Inflammatory macrophage (primary cell): ENCODE measurements around the gene GXYLT2.

Experiments
- DNase-seq, 2 donors: peaks; one replicate each; pipeline ENCODE4 v3.0.0-alpha.2; 2020 to 2022
- total RNA-seq, 18 experiments: gene quantifications; one replicate each; lab custom pipeline; 2026; ENCODE audit warnings: mixed read lengths in 6 of 18, inconsistent platforms in 2 of 18; lab: John Stamatoyannopoulos, UW

GXYLT2 gene, protein sequence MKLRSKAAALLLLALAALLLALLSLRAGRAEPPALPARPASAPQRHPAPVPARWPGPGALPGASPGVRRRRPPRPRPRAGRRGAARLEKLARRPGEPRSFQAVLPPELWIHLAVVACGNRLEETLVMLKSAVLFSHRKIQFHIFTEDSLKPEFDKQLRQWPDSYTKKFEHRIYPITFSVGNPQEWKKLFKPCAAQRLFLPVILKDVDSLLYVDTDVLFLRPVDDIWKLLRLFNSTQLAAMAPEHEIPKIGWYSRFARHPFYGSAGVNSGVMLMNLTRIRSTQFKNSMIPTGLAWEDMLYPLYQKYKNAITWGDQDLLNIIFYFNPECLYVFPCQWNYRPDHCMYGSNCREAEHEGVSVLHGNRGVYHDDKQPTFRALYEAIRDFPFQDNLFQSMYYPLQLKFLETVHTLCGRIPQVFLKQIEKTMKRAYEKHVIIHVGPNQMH
- 0 to 1.3 (median 0.16) reads per million in 18 experiments for total RNA-seq

DNA sequence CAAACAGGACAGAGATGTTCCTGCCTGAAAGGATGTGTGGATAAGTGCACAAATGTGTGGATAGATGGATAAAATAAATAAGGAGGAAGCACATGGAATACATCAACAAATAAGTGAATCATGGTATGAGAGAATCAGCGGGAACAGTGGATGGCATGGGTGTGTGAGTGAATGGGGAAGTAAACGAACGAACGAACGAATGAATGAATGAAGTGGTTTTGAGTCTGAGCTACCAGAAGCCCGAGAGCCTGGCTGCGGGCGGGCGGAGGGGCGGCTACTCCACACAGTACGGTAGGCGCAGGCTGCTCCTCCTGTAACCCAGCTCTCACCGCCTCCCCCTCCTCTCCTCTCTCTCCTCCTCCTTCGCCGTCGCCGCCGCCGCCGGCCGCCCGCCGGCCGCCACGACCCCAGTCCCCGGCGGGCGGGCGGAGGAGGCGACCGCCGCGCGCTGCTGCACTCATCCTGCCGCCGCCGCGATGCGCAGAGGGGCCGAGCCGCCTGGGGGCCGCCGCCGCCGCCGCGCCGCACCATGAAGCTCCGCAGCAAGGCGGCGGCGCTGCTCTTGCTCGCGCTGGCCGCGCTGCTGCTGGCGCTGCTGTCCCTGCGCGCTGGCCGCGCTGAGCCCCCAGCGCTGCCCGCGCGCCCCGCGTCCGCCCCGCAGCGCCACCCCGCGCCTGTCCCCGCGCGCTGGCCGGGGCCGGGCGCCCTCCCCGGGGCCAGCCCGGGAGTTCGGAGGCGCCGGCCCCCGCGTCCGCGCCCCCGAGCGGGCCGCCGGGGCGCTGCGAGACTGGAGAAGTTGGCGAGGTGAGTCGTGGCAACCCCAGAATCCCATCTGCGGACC is at the start of gene GXYLT2:
TSS of gene GXYLT2 (plus strand) at position 342 of the 841 bp plus-strand sequence. CDS start at position 530, 188 bp downstream.
- DNase-seq = peak in 1 of 2 donors; percentile 21

DNA sequence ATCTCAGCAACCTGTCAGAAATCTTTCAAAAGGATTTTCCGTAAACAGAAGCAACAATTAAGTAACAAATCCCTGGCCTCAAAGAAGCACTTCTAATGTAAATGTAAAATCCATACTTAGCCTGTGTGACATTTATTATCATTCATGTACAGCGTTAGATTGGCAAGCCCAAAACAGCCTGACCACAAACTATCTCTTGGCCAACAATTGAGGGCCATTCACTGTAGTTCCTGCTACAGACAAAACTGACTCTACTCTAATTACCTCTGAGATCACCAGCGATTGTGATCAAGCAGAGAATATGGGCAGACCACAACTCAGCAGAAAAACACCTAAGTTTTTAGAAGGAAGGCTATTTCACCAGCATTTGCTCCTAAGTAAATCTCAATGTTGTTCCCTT is 48.8 kb upstream of the GXYLT2 start:
- DNase-seq = no peak

DNA sequence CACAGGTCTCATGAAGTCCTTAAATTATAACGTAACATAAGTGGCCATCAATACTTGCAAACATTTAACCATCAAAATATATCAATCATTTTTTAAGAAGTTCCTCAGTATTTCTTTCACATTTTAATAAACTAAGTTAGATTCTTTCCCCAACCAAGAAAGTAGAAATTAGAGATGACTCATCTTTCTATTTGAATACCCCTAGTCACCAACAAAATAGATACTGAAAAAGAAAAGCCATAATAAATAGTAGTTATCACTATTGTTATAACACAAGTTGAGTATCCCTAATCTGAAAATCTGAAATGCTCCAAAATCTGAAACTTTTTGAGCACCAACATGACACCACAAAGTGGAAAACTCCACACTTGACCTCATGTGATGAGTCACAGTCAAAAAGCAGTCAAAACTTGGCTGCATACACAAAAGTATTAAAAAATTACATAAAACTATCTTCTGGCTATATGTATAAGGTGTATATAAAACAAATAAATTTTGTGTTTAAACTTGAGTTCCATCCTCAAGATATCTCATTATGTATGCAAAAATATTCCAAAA is 43.3 kb upstream of the GXYLT2 start:
- DNase-seq = no peak

DNA sequence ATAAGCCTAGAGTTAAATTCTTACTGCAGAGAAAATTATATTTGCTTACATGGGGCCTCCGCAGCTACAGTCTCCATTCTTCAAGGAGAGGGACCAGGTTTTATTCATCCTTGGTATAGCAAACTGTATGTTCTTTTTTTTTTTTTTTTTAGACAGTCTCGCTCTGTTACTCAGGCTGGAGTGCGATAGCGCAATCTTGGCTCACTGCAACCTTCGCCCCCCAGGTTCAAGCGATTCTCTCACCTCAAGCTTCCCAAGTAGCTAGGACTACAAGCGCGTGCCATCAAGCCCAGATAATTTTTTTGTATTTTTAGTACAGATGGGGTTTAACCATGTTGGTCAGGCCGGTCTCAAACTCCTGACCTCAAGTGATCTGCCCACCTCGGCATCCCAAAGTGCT is 41.7 kb upstream of the GXYLT2 start:
- DNase-seq = no peak

DNA sequence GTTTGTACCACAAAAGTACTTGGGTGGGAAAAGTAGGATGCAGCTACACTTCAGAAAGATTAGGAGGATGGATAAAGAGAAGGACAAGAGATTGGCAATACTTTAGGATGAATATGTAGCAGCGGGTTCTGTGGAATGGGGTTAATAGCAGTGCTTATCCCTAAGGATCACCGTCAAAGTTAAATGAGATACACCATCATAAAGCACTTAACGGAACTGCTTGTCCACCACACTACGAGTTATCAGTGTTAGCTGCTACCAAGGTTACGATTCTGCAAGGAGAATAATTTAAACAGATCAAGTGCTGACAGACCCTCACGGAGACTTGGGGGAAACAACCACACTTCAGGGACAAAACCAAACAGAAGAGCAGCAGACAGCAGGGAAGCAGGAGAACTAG is 40.6 kb upstream of the GXYLT2 start:
- no peak for DNase-seq

DNA sequence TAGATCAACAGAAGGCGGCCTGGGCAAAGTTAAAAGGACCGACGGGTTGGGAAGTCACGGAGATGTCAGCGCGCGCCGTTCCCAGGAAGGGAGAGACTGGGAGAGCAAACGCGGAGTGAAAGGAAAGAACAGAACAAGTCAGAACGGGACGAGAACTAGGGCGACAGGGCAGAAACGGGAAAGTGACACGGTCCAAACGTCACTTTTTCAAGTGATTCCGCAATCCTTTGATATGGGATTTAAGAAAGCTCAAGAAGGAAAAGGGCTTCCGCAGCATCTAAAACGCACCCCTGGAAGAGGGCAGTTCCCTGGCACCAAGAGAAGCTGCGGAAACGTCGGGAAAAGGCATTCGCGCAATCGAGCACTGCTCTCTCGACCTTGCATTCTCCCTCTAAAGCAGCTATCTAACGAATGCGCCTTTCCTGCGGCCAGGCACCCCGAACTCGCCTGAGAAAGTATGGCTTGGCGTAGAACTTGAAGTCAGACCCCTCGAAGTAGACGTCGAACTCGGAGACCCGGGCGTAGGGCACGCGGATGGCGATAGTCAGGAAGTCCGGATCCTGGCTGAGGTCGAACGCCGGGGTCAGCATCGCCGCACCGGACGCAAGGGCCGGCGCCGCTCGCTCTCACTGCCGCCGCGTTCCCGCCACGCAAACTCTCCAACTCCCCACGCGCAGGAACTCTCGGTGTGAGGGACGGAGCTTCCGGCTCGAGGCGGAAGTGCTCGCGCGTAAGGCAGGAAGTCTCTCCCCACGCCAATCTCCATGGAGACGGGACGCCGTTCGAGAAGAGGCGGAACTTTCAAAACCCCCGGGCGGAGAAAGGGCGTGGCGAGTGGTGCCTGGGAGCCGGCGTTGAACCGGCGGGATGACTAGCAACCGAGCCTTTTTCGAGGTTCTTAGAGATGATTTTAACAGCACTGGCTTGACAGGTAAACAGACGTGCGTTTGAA is 39.8 kb upstream of the GXYLT2 start, which contains the start of gene SHQ1:
TSS of gene SHQ1 (minus strand) at position 695 of the 952 bp plus-strand sequence. CDS start at position 590, 105 bp downstream.
- DNase-seq = peak; percentile 97 to 98

DNA sequence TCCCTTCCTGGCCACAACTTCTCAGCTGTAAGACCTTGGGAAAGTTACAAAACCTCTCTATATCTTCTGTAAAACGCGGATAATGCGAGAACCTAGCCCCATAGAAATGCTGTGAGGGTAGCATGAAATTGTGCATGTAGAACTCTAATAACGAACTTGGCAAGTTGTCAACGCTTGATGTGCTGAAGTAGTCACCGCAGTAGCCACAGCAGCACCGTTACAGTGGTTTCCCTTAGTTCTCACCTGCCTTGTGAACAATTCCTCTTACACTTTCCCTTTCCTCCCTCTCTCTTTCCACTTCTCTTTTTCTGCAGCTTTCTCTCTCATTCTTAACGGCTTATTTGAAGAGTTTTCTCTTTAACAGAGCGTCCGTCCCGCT is 39.2 kb upstream of the GXYLT2 start:
- DNase-seq = no peak

DNA sequence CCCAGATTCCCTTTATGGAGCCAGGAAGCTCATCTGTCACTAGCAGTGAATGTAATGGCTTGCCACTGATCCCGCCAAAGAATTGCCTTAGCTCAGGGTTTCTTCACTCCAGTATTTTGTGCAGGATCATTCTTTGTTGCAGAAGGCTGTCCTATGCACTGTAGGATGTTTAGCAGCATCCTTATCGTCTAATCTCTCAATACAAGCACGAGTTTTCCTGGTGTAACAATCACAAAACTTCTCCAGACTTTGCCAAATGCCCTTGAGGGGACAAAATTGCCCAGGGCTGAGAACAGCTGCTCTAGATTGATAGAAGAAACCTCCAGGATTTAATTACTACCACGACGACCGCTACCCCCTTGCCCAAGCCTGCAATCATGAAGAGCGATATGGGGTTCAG is 32.8 kb upstream of the GXYLT2 start:
- no peak for DNase-seq

DNA sequence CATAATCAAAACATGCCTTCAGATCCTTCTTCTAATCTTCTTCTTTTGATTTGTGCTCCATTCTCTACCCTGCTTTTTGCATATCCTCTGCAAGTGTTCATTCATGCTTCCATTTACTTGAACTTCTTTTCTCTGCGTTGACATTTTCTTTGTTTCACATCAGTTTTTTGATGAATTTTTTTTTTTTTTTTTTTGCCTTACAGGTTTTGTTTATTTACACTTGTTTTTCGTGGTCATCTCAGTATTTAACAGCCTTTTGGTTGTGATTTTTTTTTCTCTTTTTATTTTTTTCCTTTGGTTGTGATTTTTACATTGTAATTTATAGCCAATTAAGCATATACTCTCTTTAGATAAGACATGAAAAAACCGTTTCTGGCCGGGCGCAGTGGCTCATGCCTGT is 27.8 kb upstream of the GXYLT2 start:
- no peak for DNase-seq

DNA sequence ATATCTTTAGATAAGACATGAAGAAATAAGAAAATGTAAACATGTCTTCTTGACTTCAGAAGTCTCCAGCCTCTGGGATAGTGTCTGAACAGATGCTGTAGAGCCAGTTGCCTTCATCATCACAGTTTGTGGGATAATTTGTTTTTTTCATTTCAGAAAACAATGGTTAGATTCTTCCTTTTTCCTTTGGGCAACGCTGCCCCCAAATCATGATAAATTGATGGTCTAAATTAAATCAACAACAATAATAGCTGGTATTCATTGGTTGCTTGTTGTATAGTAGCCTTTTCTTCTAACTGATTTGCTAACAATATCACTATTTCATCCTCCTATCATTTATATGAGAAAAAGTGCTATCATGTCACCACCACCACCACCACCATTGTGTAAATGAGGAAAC is 27.0 kb upstream of the GXYLT2 start:
- DNase-seq = no peak

DNA sequence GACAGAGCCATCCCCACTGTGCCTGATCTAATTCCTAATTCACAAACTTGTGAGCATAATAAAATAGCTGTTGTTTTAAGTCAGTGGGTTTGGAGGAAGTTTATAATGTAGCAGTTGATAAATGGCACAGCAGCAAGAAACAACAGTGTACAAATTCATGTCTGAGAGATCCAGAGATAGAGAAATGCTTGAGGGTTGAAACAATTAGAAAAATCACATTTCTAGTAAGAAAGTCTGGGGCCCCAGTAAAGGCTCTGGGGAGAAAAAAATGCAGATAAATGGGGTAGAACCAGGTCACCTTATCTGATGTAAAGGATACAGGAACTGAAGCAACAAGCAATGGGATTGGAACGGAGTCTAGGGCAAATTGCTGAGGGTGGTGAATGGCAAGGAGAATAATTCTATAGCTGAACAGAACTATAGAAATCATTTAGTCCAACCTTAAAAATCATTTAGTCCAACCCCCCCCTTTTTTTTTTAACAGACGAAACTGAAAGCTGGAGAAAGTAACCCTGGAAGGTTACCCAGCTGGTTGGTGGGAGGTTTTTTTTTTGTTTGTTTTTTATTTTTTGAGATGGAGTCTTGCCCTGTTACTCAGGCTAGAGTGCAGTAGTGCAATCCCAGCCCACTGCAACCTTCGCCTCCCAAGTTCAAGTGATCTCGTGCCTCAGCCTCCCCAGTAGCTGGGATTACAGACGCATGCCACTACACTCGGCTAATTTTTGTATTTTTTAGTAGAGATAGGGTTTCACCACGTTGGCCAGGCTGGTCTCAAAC is 25.3 kb upstream of the GXYLT2 start:
- DNase-seq = no peak

DNA sequence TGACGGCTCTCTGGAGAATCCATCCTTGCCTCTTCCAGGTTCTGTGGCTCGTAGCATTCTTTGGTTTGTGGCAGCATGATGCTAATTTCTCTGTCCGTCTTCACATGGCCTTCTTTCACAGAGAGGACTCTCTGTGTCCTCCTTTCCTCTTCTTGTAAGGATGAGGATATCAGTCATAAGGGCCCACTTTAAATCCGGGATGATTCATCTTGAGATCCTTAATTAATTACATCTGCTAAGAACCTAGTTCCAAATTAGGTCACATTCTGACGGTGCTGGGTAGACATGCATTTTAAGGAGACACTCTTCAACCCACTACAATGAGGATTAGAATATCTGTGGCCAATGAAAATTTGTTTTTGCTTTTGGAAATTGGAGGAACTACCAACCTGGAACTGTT is 15.7 kb upstream of the GXYLT2 start:
- no peak for DNase-seq

DNA sequence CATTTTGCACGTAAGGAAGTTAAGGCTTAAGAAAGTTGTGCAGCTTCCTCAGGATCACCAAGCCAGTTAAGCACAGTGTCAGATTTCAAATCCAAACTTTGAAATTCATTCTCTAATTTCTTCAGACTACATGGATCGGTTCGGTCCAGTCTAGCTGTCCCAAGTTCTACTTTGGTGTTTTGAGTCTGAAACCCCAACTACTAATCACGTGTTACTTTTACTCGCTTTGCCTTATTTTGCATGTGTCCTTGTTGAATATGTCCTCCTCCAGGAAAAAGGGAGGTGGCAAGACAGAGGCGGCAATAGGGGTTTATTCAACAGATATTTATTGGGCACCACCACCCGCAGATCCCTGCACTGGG is 522 bp upstream of the GXYLT2 start:
- DNase-seq = no peak

DNA sequence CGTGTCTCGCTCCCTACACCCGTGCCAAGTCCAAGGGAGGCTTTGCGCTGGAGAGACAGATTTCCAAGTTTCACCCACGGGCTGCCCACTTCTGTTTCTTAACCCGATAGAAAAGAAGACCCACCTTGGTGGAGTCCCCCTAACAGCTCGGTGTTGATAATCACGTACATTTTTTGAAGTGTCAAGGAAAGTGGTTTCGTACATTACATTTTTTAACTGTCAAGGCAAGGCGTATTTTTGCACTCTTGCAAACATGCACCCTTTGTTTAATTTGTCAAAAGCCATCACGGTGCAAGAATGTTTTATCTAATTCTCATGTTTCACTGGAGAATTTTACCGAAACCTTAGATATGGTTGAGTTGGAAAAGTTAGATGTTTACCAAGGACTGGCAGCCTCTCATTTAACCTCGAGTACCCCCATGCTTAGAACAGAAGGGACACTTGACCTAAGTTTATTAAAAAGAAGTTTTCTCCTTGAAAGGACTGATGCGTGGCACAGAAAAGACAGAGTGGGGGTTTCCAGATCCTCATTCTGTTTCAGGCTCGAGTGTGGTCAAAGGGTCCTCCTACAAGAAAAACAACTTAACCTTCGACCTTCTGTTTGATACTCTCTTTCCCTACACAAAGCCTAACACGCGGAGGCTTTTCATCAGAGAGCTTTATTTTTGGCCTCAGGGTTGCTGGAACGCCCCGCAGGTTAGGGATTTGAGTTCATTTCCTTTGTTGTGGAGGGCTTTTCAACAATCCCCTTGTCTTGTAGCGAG is 882 bp downstream of the GXYLT2 start:
- no peak for DNase-seq

DNA sequence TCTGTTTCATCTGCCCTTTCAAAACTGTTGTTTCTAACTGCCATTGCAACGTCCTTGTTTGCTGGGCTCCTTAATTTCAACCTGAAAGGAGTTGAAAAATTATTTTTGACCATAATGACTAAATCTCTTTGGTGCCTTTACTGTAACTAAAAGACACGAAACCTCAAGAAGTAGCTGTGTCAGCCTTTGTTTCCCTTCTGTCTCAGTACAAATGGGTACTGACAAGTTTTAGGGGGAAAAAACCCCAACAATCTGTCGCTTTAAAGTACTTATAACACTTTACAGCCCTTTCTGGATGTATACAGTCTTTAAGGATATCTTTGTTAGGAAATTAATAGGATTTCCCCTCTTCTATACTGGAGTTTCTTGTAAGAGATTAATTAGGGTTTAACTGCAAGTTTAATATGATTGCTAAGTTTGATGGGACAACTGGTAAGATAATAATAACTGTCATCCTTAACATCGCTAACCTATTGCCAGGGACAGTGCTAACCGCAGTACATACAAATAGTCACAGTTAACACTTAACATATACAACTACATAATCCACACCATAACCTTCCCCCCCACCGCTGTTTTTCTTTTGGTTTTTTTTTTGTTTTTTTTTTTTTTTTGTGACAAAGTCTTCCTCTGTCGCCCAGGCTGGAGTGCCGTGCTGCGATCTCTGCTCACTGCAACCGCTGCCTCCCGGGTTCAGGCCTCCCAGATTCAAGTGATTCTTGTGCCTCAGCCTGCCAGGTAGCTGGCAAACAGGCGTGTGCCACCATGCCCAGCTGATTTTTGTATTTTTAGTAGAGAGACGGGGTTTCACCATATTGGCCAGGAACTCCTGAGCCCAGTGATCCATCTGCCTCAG is 1.7 kb downstream of the GXYLT2 start:
- no peak for DNase-seq

DNA sequence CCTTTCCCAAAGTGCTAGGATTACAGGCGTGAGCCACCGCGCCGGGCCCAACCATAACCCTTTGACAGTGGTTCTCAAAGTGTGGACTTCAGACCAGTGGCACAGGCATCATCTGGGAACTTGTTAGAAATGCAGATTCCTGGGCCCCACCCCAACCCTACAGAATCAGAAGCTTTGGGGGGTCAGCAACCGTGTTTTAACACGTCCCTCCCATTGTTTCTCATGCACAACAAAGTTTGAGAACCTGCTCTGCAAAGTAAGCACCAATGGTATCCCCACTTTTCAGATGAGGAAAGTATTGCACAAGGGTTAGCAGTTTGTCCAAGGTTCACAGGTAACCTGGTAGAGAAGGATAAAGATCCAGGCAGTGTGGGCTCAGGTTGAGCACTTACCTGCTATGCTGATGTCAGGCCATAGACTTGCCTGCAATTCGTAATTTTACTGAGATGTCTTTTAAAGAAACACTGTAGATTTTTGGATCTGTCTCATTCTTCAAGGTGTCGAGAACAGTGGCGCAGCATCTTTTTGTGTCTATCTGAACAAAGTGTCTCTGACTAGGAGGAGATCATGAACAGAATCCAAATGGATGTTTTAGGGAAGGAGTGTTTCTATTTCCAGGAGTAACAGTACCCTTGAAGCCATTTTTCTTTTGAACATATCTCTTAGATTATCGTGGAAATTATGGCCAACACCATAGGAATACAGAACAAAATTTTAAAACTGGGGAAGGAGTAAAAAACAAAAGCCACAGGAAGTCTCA is 2.5 kb downstream of the GXYLT2 start:
- DNase-seq = no peak

DNA sequence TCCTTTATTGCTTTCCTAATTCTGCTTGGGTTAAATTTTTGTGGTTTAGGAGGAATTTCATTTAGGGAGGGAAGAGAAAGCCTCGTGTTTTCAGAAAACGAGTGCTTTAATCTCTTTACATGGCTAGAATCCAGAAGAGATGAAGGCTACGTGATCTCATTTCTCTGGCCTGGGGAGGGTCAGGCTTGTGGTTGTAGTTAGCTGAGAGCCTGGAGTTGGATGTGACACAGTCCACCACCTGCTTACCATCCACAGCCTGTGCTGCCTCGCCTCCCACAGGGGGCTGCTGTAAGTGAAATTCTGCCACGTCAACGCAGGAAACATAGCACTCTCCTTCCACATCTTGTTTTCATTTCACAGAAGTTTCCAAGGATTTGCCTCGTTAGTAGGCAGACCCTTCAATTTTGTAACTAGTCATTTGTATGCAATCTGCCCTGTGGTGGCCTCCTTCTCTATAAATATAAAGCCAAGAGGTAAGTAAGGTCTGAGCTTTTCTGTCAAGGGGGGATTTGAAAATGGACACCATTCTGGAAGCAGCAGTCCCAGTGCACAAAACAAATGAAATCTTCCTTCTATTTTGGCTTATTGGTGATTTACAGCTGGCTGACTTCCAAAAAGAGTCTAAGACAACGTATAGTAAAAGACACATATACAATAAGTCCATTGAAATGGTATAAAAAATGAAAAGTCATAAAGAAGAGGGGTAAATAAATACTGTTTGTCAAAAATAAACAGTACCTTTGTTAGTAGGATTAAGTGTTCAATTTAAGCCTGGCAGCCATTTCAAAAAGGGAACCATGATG is 3.4 kb downstream of the GXYLT2 start:
- DNase-seq = no peak
